ENCODE data around the gene OXNAD1. TPM values are rescaled to one million over a fixed set of nuclear protein-coding genes. Genes with fewer than 3 reads are reported as not detected.

Gene OXNAD1
- total RNA-seq, 1 experiment from 2014 or later: 12.1 TPM

DNA sequence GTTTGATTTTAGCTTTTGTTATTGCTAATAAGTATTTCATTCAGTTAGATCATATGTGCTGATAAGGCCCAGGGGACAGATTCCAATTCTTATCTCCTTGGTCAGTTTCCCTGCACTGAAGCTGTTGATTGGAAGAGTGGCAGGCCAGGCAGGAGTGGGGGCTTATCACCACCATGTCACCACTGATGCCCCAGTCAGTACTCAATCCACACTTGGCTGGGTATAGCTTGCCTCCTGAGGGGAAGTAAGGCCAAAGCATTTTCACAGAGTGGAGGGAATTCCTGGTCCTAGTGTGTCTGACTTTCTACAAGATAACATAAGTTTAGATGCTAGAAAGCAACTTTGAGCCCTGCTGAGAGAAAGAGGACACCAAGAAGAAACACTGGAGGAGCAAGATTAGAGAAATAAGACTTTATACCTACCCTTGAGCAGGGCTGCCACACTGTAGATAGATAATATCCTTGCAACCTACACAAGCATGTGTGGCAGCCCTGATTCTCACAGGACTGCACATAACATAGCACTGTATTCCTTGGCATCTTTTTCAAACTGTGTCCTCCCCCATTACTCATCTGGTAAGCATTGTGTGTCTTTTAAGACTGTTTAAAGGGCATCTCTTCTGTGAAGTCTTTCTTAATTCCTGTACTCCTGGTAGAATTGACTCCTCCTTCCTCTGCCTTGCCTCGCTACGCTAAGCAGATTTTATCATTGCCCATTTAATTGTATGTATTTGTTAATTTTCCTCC lies 24.3 kb downstream of the OXNAD1 start:
- Histone ChIP-seq H4K20me1 (ENCODE audit: insufficient read depth) (no peaks in the 10 kb centered on the region), H3K79me2 (ENCODE audit: insufficient read depth, low read length) (peaks cover 4% of the 10 kb centered on the region; the same call in 1 of the 2 replicates), H3K4me1 (ENCODE audit: control insufficient read depth in 1 of 2, insufficient read depth in 2 of 2, low read length in 2 of 2) (no peaks in the 10 kb centered on the region), H3K9ac (ENCODE audit: low read length) (no peak overlapping the region), H3K27ac (ENCODE audit: low read depth, low read length) (no peak overlapping the region), H2AFZ (ENCODE audit: low read depth, low read length, poor library complexity, severe bottlenecking) (no peak overlapping the region), H3K27me3 (ENCODE audit: insufficient read depth, low read length) (no peaks in the 10 kb centered on the region), H3K4me2 (ENCODE audit: low read length) (no peak overlapping the region), H3K4me3 (replicated peaks in 1 of 2; ENCODE audit: low read depth in 1 of 2, low read length in 2 of 2) (no peak overlapping the region), H3K9me2 (ENCODE audit: insufficient read depth) (no peaks in the 10 kb centered on the region), H3K9me3 (ENCODE audit: control insufficient read depth in 1 of 2, insufficient read depth in 1 of 2, low read depth in 1 of 2, low read length in 2 of 2) (no peaks in the 10 kb centered on the region), H3K36me3 (ENCODE audit: control insufficient read depth in 1 of 2, insufficient read depth in 2 of 2, low read length in 2 of 2) (peaks cover 0 to under 1% of the 10 kb centered on the region in 2 experiments; a peak in 1 of 4 replicates)
- no peak for DNase-seq (ENCODE audit: low read depth, low spot score)
- CTCF ChIA-PET: interaction anchor here (0.9 to 1.4 kb wide), 3 partner anchors 240 to 262 kb away, joined by 3 to 7 read pairs (median 6); no protein-coding TSS in a partner anchor
- no peak for ATAC-seq
- intact Hi-C loops (cut with micrococcal nuclease): no loop called here
- no TSS peak for BruUV-seq (replicated peaks)
- TF ChIP-seq EZH2phosphoT487 (IDR thresholded peaks at IDR 0.05; ENCODE audit: borderline replicate concordance) (no peak), ELF1 (IDR thresholded peaks at IDR 0.05; ENCODE audit: borderline replicate concordance, low read depth) (no peak), POLR2A (IDR thresholded peaks at IDR 0.05; ENCODE audit: borderline replicate concordance, extremely low read depth, insufficient read depth, insufficient read length) (no peak), CEBPB (IDR thresholded peaks at IDR 0.05; ENCODE audit: low read depth) (no peak), EGR1 (IDR thresholded peaks at IDR 0.05; ENCODE audit: low read depth) (no peak), TCF7L2 (IDR thresholded peaks at IDR 0.05; ENCODE audit: borderline replicate concordance, extremely low read depth, insufficient read depth, insufficient read length) (no peak), POLR2AphosphoS5 (IDR thresholded peaks at IDR 0.05; ENCODE audit: low read depth, low read length) (no peak), JUND (IDR thresholded peaks at IDR 0.05) (no peak), SRF (IDR thresholded peaks at IDR 0.05; ENCODE audit: low read depth) (no peak), YY1 (IDR thresholded peaks at IDR 0.05; ENCODE audit: extremely low read depth, insufficient replicate concordance, low read depth, low read length) (no peak), FOSL1 (IDR thresholded peaks at IDR 0.05; ENCODE audit: low read depth) (no peak), SIN3A (IDR thresholded peaks at IDR 0.05; ENCODE audit: low read depth) (no peak), SP1 (IDR thresholded peaks at IDR 0.05; ENCODE audit: low read depth) (no peak), ZFX (IDR thresholded peaks at IDR 0.05) (no peak), CBX3 (IDR thresholded peaks at IDR 0.05; ENCODE audit: low read depth) (no peak), EZH2 (IDR thresholded peaks at IDR 0.05) (no peak)
- TF ChIP-seq, protein P1, sequence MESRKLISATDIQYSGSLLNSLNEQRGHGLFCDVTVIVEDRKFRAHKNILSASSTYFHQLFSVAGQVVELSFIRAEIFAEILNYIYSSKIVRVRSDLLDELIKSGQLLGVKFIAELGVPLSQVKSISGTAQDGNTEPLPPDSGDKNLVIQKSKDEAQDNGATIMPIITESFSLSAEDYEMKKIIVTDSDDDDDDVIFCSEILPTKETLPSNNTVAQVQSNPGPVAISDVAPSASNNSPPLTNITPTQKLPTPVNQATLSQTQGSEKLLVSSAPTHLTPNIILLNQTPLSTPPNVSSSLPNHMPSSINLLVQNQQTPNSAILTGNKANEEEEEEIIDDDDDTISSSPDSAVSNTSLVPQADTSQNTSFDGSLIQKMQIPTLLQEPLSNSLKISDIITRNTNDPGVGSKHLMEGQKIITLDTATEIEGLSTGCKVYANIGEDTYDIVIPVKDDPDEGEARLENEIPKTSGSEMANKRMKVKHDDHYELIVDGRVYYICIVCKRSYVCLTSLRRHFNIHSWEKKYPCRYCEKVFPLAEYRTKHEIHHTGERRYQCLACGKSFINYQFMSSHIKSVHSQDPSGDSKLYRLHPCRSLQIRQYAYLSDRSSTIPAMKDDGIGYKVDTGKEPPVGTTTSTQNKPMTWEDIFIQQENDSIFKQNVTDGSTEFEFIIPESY (IDR thresholded peaks at IDR 0.05; ENCODE audit: extremely low read depth, insufficient replicate concordance, low read length): no peak
- TF ChIP-seq, protein P2, sequence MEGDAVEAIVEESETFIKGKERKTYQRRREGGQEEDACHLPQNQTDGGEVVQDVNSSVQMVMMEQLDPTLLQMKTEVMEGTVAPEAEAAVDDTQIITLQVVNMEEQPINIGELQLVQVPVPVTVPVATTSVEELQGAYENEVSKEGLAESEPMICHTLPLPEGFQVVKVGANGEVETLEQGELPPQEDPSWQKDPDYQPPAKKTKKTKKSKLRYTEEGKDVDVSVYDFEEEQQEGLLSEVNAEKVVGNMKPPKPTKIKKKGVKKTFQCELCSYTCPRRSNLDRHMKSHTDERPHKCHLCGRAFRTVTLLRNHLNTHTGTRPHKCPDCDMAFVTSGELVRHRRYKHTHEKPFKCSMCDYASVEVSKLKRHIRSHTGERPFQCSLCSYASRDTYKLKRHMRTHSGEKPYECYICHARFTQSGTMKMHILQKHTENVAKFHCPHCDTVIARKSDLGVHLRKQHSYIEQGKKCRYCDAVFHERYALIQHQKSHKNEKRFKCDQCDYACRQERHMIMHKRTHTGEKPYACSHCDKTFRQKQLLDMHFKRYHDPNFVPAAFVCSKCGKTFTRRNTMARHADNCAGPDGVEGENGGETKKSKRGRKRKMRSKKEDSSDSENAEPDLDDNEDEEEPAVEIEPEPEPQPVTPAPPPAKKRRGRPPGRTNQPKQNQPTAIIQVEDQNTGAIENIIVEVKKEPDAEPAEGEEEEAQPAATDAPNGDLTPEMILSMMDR (IDR thresholded peaks at IDR 0.05 in 2 of 3, conservative IDR thresholded peaks at IDR 0.05 in 1 of 3; ENCODE audit: borderline replicate concordance in 1 of 3, insufficient read depth in 1 of 3, low read depth in 2 of 3, low read length in 2 of 3): no peak
- TF ChIP-seq, protein P3, sequence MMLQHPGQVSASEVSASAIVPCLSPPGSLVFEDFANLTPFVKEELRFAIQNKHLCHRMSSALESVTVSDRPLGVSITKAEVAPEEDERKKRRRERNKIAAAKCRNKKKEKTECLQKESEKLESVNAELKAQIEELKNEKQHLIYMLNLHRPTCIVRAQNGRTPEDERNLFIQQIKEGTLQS (IDR thresholded peaks at IDR 0.05): no peak
- TF ChIP-seq, protein P4, sequence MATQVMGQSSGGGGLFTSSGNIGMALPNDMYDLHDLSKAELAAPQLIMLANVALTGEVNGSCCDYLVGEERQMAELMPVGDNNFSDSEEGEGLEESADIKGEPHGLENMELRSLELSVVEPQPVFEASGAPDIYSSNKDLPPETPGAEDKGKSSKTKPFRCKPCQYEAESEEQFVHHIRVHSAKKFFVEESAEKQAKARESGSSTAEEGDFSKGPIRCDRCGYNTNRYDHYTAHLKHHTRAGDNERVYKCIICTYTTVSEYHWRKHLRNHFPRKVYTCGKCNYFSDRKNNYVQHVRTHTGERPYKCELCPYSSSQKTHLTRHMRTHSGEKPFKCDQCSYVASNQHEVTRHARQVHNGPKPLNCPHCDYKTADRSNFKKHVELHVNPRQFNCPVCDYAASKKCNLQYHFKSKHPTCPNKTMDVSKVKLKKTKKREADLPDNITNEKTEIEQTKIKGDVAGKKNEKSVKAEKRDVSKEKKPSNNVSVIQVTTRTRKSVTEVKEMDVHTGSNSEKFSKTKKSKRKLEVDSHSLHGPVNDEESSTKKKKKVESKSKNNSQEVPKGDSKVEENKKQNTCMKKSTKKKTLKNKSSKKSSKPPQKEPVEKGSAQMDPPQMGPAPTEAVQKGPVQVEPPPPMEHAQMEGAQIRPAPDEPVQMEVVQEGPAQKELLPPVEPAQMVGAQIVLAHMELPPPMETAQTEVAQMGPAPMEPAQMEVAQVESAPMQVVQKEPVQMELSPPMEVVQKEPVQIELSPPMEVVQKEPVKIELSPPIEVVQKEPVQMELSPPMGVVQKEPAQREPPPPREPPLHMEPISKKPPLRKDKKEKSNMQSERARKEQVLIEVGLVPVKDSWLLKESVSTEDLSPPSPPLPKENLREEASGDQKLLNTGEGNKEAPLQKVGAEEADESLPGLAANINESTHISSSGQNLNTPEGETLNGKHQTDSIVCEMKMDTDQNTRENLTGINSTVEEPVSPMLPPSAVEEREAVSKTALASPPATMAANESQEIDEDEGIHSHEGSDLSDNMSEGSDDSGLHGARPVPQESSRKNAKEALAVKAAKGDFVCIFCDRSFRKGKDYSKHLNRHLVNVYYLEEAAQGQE (IDR thresholded peaks at IDR 0.05; ENCODE audit: low read depth): no peak
- POLR2A ChIA-PET: no interaction called here
- RAD21 ChIA-PET (ENCODE audit: low non-redundant PET in 1 of 2, low total read pairs in 2 of 2, uncharacterized antibody in 2 of 2, unreplicated experiment in 2 of 2): no interaction called here

Measured in HCT116 (cell line).